HG03045 (cell line): ENCODE results near the gene CHCHD6.

ENCODE experiments used
- ATAC-seq: cut with Tn5 transposase; IDR thresholded peaks from one replicate; pipeline ENCODE4 v1.9.1; 2021; ENCODE audit warnings: mild to moderate bottlenecking, moderate library complexity; ENCODE audit not compliant: unreplicated experiment

CHCHD6 gene

DNA sequence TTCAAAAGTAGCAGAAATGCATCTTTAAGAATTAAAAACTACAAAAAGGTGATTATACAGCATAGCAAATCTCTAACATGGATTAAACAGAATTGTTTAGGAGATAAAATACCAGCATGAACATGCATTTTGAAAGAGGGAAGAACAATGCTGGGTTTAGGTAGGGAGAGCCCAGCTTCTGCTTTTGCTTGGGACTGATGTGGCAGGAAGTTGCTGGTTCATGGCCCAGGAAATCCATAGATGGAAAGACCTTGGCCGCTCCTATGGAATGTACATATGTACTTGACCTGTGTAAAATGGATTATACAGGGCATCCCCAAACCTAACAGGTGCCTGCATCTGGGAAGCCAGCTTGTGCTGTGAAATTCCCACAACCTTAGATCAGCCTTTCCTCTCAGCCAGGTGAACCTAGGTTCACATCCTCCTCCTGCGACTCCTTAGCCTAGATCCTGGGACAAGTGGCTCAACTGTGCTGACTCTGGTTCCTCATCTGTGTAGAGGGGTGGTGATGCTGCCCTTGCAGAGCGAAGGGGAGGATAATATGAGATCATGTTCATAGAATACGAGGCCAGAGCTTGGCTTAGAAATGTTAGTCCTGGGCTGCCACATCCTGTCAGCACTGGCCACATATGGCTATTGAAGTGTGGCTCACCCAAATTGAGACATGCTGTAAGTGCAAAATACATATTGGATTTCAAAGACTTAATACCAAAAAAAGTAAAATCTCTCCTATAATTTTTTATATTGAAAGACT lies 231.9 kb downstream of the CHCHD6 start:
- no peak for ATAC-seq

DNA sequence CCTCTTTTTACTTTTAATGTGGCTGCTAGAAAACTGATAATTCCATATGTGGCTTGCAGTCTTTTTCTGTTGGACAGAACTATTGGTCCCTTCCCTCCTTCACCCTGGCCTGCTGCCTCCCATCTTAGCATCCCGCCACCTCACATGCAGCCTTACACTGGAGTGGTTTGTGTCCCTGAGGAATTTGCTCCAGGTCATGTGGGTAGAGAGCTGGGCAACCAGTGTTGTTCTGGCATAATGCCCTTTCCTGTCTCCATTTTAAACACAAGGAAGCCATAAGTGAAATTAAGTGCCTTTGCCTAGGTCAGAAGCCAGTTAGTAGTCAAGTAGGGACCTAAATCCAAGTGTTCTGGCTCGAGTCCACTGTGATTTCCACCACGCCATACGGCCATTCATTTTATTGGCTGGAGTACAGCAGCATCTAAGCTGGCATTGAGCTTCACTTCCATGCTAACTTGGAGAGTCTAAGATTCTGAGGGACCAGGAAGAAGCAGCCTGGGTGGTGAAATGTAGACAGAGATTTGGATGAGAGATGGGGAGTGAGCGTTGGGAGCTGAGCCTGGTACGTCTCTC lies 232.9 kb downstream of the CHCHD6 start:
- ATAC-seq, result no peak

DNA sequence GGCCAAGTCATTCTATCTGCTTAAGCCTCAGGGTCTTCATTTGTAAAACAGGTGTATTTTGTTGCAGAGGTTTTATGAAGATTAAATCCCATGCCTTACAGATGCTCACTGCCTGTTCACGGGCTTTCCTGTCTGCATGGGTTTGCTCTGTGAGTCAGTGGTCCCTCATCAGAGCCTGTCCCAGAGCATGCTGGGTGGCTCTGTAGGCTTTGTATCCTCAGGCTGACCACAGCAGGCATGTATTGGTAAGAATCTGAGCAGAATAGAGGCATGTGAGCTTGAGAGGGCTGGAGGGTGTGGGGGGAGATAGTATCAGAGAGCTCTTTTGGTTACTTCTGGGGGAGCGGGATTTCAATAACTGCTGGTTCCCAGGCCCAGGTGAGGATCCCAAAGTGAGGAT lies 233.5 kb downstream of the CHCHD6 start:
- ATAC-seq, result no peak

DNA sequence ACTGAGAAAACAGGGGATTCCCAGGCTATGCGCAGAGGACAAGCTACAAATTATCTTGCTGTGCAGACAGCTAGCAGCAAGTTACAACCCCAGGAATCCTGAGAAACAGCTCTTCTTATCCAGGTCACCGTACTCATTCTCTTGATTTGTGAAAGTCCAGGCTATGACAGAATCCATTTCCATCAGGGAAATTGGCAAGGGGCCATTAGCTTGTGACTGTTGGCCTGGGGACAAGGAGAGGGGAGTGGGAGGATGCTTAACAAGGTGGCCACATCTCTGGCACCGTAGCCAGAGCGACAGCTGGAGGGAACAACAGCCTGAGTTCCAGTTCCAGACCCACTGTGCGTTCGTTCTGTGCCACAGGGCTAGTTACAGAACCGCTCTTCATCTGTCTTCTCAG lies 233.9 kb downstream of the CHCHD6 start:
- no peak for ATAC-seq

DNA sequence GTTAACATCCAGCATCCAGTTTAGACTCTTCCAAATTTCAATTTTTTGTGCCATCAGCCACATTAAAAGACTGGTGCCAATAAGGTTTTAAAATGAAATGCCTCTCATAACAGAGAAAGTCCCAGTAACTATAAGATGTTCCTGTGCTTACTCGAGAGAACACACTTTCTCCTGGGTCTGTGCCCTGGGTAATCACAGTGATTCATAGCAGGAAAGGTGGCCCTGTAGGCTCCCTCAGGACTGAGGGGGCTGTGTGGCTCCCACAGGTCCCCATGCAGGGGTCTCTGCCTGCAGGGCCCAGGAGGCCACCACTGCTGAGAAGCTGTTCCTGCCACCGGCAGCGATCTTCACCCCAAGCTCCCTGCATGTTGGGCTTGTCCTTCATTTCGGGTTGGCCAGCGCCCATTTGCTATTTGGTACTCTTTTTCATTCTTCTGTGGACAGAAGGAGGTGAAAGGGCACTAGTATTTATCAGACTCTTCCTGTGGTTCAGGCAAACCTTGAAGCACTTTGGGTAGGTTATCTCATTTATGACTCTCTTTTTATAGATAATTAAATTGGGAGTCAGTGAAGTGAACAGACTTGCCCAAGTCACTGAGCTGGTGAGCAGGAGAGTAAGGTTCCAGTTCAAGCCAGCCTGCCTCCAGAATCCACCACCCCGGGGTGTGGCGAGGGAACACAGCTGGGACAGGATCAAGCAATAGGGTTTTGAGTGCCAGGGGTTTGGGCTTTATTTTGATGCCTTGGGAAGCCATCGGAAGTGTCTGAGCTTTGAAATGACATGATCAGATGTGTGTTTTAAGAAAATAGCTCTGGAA lies 234.7 kb downstream of the CHCHD6 start:
- ATAC-seq, result no peak

DNA sequence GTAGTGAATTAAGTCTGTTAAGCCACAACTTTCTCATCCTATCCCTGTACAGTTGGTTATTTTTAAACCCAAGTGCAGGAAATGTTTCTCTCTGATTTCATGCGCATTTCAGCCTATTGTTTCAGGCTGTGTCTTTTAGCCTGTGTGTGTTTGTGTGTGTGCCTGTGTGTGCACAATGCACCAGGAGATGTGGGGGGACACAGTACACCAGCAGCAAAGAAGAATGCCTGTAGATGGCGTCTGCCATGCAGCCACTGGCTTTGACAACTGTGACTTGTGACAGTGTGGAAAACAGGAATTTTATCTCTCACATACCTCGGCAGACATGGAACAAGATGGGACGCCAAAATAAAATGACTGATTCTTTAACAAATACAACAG lies 235.3 kb downstream of the CHCHD6 start:
- no peak for ATAC-seq

DNA sequence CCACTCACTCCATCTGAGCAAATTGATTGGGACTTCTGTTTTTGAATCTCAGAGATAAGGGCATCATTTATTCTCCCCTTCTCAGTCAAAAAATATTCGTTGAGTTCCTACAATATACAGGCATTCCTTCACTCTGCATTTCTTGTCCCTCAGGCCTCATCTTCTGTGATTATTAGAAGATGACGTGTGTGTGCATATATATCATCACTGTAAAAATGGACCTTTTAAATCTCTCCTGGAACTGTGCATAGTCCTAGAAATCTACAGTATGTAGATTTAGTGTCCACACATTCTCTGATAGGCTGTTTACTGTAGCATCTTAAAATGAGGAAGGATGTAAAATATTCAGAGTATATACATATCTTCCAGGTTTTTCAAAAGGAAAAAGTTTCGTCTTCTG lies 235.7 kb downstream of the CHCHD6 start:
- no peak for ATAC-seq

DNA sequence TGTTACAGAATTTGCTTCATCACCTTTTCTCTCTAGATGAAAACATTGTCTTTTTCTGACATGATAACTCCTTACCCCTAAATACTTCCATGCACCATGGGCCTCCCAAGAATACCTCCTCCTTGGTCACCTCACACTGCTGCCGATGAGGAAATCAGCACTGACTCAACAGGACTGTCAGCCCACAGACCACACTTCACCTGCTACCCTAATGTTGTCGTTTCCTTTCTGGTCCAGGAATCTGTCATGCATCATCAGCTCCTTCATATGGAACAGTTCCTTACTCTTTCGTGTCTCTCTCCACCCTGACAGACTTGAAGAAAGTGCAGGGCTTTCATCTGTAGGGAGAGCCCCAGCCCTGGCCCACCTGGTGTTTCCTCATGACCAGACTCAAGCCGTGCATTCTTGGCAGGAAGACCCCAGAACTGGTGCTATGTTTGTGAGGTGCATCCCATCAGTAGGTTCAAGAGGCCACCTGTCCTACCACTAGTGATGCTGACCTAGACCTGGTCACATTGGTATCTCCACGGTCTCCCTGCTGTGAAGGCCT lies 237.8 kb downstream of the CHCHD6 start:
- no peak for ATAC-seq

DNA sequence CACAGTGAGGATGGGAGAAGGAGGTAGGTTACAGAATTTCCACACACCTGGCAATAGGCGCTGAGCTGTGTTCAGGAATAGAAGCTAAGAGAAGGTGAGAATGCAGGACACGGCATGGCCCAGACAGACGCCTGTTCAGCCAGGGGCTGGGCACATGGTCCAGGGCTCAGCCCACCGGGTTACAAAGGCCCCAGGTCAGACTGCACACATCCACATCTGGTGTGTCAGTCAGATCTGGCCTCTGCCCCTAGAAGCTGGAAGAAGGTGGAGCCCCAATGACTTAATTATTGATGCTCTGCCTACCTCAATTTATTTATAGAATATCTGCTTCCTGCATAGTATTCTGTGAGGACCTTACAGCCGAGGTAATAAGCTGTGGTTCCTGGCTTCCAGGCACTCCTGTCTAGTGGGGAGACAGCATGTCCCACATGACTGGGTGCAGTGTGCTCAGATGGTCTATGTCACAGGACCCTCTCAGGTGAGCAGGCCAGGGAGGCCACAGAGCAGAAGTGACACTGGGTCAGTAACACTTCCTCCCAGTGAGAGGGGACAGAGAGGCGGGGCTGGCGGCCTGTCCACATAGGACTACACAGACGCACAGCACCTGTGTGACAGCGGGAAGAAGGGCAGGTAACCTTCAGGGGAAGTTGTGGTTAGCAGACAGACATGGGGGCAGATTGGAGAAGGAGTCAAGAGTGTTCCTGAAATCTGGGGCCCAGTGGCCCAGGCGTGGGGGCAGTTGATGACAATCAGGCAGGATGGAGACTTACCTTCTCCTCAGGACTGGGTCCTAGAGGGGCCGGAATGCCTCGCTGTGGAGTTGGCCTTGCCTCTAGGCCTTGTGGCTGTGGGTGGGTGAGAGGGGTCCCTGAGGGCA lies 240.3 kb downstream of the CHCHD6 start:
- no peak for ATAC-seq

DNA sequence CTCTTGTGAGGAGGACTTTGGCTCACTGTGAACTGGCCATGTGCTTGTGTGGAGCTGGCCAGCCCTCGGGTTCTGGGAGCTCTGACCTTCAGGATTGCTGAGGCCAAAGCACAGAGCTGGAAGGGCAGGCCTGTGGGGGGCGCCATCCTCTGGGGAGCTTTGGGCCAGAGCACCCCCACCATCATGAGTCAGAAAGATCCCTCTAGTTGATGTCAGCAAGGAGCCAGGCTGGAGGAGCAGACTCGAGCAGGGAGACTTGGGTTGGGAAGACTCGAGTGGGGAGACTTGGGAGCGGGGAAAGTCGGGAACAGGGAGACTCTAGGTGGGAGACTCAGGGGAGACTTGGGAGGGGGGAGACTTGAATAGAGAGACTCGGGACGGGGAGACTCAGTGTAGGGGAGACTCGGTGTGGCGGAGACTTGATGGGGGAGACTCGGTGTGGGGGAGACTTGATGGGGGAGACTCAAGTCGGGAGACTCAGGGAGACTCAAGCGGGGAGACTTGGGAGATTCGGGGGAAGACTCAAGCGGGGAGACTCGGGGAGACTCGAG lies 241.2 kb downstream of the CHCHD6 start:
- no peak for ATAC-seq

DNA sequence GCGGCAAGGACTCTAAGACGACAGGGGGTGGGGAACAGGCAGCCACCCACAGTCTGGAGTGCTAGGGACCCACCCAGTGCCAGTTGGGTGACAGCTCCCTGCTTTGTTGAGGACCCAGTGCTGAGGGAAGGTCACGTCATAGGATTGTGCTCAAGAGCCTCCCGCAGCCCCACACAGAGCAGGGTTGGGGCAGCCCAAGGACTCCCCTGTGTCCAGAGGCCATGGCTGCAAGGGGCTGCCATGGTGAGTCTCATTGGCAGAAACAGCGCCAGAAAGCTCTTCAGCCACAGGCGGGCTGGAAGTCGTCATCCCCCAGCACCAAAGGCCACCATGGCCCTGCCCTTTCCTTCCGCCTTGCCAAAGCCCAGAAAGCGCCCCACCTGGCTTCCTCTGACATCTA lies 241.9 kb downstream of the CHCHD6 start:
- ATAC-seq, result no peak

DNA sequence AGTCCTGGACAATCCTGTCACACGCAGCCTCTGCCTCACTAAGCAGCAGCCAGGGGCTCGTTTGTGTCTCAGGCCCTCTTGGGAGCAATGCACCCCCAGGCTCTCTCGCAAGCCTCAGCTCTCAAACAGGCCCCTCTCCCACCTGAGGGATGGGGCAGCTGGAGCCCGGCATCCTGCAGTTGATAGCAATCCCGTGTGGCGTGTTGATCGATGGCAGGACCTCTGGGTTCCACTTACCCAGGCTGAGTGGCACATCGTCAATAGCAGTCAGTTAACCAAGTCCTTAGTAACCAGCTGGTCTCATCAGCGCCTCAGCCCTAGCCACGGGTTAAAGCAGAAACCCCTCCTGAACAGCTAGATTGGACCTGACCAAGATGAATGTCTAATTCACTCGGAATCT lies 242.4 kb downstream of the CHCHD6 start:
- no peak for ATAC-seq

DNA sequence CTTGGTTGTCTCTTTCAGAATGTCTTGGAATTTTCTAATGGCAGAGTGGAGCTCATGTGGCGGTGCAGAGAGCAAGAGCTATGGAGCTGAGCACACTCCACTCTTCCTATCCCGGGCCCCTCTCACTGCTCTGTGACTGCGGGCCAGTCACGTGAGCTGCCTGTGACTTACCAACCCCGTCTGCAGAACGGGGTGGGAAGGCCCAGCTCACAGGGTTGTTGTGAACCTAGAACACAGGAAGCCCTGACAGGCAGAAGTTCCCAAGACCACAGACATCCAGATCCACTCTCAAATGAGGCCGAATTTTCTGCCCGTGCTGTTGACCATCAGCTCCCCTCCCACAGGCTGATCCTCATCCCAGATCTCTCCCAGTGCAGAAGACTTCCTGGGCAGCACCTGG lies 243.4 kb downstream of the CHCHD6 start:
- ATAC-seq, result no peak

DNA sequence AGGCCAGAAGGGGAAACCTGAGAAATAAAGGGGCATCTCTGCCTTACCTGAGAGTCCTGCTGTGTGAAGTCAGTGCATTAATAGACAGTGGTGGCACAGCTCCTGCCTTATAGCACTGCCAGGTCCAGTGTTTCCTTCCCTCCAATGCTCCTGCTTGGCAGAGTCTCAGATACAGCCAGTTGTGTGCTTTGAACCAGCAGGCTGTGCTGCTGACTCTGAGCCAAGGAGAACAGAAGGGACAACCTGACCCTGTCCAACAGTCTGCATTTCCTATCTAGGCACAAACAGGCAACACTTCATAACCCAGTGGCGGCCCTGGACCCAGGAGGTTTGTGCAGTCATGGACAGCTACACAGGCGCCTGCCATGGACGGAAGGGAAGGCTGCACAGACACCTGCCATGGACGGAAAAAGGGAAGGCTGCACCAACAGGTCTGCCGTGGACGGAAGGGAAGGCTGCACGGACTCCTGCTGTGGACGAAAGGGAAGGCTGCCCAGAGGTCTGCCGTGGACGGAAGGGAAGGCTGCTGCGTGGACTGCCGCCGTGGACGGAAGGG lies 245.0 kb downstream of the CHCHD6 start:
- no peak for ATAC-seq

DNA sequence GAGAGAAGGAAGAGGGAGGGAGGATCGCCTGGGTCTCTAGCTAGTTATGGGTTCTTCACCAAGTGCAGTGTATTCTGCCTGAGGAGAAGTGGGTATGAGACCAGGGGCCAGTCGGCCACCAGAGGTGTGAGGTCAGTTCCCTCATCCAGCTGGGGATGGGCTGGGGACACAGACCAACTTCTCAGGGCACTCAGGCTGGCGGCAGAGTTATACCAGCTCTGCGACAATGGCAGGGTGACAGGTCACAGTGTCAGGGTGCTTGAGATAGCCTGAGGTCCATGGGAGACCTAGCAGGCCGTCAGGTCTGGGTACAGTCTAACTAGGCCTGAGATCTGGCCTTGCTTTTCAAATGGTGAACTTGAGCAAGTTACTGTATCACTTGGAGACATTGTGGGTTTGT lies 247.5 kb downstream of the CHCHD6 start:
- ATAC-seq, result no peak

DNA sequence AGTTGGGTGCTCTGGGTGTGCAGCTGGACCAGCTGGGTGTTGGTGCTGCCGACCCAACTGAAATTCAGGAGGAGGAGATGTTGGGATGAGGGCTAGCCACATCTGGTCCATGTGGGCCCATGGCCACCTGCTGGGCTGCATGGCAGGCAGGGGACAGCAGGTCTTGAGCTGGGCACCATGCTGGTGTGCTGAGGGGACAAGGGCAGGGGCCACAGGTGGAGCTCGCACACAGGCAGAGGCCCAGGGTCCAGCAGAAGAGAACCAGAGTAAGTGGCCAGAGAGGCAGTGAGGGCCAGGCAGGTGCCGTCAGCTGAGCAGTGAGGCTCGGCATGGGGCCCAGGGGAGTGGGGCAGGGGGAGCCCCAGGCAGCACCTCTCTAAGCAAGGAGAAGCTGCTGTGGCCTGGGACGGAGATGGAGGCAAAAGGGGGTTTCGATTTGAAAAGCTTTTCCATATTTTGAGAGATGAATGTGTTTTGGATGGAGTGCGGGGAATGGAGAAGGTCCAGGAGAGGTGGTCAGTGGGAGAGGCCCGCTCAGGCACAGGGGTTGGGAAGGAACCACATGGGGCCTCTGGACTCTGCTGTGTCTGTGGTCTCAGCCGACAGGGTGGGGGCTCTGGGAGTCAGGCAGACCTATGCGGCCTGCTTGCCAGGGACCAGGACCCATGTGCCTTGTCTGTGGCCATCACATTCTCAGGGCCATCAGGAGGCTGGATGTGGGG lies 248.4 kb downstream of the CHCHD6 start:
- no peak for ATAC-seq

DNA sequence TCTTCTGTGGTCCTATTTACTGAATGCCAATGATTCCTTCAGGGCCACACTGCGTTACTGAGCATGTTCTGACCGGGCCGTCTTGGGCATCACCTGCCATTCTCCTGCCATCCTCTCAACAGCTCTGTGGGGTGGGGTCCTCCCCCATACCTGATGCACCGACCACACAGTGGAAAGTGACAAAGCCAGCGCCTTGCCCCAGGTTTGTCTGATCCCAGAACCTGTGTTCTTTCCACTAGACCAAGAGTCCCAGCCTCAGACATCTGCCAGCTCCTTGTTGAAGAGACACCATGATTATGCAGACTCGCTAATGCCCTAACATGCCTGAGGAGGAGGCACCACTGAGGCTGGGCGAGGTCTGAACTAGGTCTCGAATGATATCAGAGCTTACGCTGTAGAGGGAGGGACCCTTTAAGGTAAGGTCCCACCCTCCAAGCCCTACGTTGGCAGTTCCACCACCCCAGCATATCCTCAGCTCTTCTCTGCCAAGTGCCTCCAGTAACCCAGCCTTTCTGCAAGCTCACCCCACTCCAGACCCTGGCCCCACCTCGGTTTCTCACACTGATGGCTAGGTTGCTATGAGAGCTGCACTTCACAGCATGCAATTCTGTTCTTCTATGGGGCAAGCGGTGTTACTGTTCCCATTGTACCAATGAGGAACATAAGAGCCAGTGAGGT lies 249.1 kb downstream of the CHCHD6 start:
- ATAC-seq, result no peak

DNA sequence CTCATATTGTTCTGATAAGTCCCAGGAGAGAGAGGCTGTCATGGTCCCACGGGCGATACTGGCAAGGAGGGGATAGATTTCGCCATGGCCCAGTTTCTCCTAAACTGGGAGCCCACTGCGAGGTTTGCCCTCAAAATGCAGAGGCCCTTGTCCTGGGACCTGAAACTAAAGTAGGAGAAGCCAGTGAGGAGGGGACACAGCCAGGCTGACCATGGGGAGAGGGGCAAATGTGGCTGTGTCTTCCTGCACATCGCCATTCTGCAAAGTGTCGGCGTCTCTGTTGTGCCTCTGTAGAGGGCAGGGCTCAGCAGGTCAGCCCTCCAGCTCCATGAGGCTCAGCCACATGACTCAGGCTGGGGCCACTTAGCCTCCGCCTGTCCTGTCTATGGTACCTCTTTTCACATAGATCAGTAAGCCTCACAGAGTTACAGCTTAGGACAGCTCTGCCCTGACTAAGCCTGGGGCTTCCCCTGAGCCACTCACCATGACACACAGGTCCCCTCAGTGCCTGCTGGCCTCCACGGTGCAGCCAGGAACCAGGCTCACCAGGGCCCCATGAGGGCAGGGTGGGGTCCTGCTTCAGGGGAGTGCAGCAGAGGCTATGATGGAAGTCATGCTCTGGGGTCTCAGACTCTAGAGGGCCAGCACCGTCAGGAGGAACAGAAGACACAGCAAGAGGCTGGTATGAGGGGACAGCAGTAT lies 250.3 kb downstream of the CHCHD6 start:
- ATAC-seq, result peak; percentile 74
